PFSK-1 (cell line): ENCODE measurements around the gene ERCC8.

ENCODE experiments used
- POLR2AphosphoS5 ChIP-seq: IDR thresholded peaks from 2 replicates; pipeline ENCODE4 v1.6.1; 2012; ENCODE audit warnings: low read depth, mild to moderate bottlenecking, control low read depth, low read length, moderate library complexity
- SIN3A ChIP-seq: IDR thresholded peaks from 2 replicates; pipeline ENCODE4 v1.6.1; 2012; ENCODE audit warnings: mild to moderate bottlenecking, low read length, moderate library complexity, borderline replicate concordance; ENCODE audit not compliant: insufficient read depth
- TF ChIP-seq, protein P1 (sequence below), 2 experiments: IDR thresholded peaks; 2 replicates each; pipeline versions ENCODE4 v1.6.1 to v1.8.0; 2011 to 2012; ENCODE audit warnings: low read depth in 2 of 2, low read length in 2 of 2, control low read depth in 1 of 2, inconsistent platforms in 1 of 2, mild to moderate bottlenecking in 1 of 2, moderate library complexity in 1 of 2; ENCODE audit not compliant: insufficient read depth in 1 of 2

DNA sequence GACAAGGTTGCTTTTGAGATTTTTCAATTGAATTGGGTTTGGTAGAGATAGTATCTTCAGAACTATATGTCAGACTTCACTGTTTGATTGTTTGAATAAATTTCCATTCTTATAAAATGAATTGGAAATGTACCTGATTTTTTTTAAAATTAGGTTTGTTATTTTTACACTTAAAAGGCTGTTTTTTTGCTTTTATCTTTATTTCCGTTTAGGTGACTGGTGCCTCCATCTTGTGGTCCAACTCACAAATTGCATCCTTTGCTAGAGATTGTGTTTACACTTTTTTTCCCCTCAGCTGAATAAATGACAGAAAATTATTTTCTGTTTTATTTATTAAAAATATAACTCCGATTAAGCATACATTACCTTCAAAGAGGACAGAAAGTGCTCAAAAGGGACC is 15.7 kb upstream of the ERCC8 start:
- no peak for TF ChIP-seq POLR2AphosphoS5
- TF ChIP-seq SIN3A = no peak
- TF ChIP-seq, protein P1, sequence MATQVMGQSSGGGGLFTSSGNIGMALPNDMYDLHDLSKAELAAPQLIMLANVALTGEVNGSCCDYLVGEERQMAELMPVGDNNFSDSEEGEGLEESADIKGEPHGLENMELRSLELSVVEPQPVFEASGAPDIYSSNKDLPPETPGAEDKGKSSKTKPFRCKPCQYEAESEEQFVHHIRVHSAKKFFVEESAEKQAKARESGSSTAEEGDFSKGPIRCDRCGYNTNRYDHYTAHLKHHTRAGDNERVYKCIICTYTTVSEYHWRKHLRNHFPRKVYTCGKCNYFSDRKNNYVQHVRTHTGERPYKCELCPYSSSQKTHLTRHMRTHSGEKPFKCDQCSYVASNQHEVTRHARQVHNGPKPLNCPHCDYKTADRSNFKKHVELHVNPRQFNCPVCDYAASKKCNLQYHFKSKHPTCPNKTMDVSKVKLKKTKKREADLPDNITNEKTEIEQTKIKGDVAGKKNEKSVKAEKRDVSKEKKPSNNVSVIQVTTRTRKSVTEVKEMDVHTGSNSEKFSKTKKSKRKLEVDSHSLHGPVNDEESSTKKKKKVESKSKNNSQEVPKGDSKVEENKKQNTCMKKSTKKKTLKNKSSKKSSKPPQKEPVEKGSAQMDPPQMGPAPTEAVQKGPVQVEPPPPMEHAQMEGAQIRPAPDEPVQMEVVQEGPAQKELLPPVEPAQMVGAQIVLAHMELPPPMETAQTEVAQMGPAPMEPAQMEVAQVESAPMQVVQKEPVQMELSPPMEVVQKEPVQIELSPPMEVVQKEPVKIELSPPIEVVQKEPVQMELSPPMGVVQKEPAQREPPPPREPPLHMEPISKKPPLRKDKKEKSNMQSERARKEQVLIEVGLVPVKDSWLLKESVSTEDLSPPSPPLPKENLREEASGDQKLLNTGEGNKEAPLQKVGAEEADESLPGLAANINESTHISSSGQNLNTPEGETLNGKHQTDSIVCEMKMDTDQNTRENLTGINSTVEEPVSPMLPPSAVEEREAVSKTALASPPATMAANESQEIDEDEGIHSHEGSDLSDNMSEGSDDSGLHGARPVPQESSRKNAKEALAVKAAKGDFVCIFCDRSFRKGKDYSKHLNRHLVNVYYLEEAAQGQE (IDR thresholded peaks at IDR 0.05; ENCODE audit: insufficient read depth in 1 of 2, low read depth in 2 of 2, low read length in 2 of 2) = no peak
